GM12878 (cell line): ENCODE results near the gene EHD4. TPM values are rescaled to one million over a fixed set of nuclear protein-coding genes. Genes with fewer than 3 reads are reported as not detected.

Source experiments
- ATAC-seq: fragments of 200-7000 bp; cut with Tn5 transposase; 3 replicates; pipeline ENCODE4 v1.9.1; 2020; ENCODE audit warnings: mild to moderate bottlenecking, moderate library complexity
- BruUV-seq: library from RNA; stranded (reverse); fragments of 400-500 nt; replicated peaks from 2 replicates; lab custom pipeline; 2021; lab: Mats Ljungman, UMichigan
- CTCF ChIA-PET: fragments of 300-600 bp; sonication (Branson Sonifier 250); formaldehyde crosslinking; extraction: SDS; loops from one replicate; lab custom pipeline; 2021; ENCODE audit warnings: inconsistent platforms; lab: Yijun Ruan, JAX
- POLR2A ChIA-PET: fragments of 350-600 bp; formaldehyde crosslinking; extraction: SDS; loops from one replicate; lab custom pipeline; 2021; ENCODE audit warnings: inconsistent platforms; lab: Charles Lee
- RAD21 ChIA-PET: fragments of 300-600 bp; sonication (Branson Sonifier 250); formaldehyde crosslinking; loops from one replicate; lab custom pipeline; 2023; ENCODE audit warnings: antibody characterized with exemption; ENCODE audit not compliant: unreplicated experiment; lab: Charles Lee
- SMC1A ChIA-PET: fragments of 300-600 bp; sonication (Branson Sonifier 250); formaldehyde crosslinking; loops from one replicate; lab custom pipeline; 2023; ENCODE audit not compliant: unreplicated experiment, uncharacterized antibody; lab: Charles Lee
- DNase-seq: peaks from one replicate; pipeline ENCODE4 v3.0.0-alpha.2; 2011; ENCODE audit warnings: low read depth, low spot score
- FAIRE-seq: peaks from 3 replicates; lab custom pipeline; 2011; peaks lifted over from hg19 to GRCh38; lab: Jason Lieb, UNC
- H2AFZ ChIP-seq: 2 replicates; pipeline ENCODE4 v1.6.0; 2011; ENCODE audit warnings: low read depth, low read length, control low read depth; ENCODE audit not compliant: control insufficient read depth
- H3K27ac ChIP-seq: 2 replicates; pipeline ENCODE4 v1.5.1; 2011; ENCODE audit warnings: control low read depth; ENCODE audit not compliant: control insufficient read depth, insufficient read depth
- H3K27me3 ChIP-seq, 2 experiments: replicated peaks in 1 of 2; 2 replicates each; pipeline versions ENCODE4 v1.6.0 to v1.6.1; 2011; ENCODE audit warnings: low read length in 1 of 2; ENCODE audit not compliant: control insufficient read depth in 2 of 2, insufficient read depth in 2 of 2
- H3K36me3 ChIP-seq, 2 experiments: 2 replicates each; pipeline ENCODE4 v1.5.1; 2011; ENCODE audit warnings: low read length in 1 of 2; ENCODE audit not compliant: control insufficient read depth in 2 of 2, insufficient read depth in 2 of 2
- H3K4me1 ChIP-seq: 2 replicates; pipeline ENCODE4 v1.6.1; 2011; ENCODE audit warnings: mild to moderate bottlenecking, low read length, moderate library complexity, mixed read lengths; ENCODE audit not compliant: control insufficient read depth, insufficient read depth
- H3K4me2 ChIP-seq: 2 replicates; pipeline ENCODE4 v1.6.0; 2011; ENCODE audit warnings: control low read depth; ENCODE audit not compliant: control insufficient read depth, insufficient read depth
- H3K4me3 ChIP-seq: fragments of 200-600 bp; sonication (generic); 2 replicates; pipeline ENCODE4 v1.5.1; 2016
- H3K79me2 ChIP-seq: 2 replicates; pipeline ENCODE4 v1.6.0; 2011; ENCODE audit warnings: low read length; ENCODE audit not compliant: control insufficient read depth, insufficient read depth
- H3K9ac ChIP-seq: 2 replicates; pipeline ENCODE4 v1.8.0; 2011; ENCODE audit warnings: low read length, control low read depth, mixed read lengths; ENCODE audit not compliant: control insufficient read depth, insufficient read depth
- H3K9me3 ChIP-seq: replicated peaks from 3 replicates; pipeline ENCODE4 v1.5.1; 2011; ENCODE audit warnings: mild to moderate bottlenecking, low read length; ENCODE audit not compliant: control insufficient read depth, insufficient read depth
- H4K20me1 ChIP-seq: 2 replicates; pipeline ENCODE4 v1.6.0; 2011; ENCODE audit not compliant: control insufficient read depth, insufficient read depth
- CHD1 ChIP-seq: IDR thresholded peaks from 2 replicates; pipeline ENCODE4 v1.6.1; 2012; ENCODE audit warnings: low read depth, low read length, improper control_type of control experiment
- FOXM1 ChIP-seq: IDR thresholded peaks from 2 replicates; pipeline ENCODE4 v1.6.1; 2012; ENCODE audit warnings: low read depth, mild to moderate bottlenecking, inconsistent platforms, low read length, moderate library complexity
- KDM1A ChIP-seq: fragments of 200-600 bp; sonication (generic); IDR thresholded peaks from 2 replicates; pipeline ENCODE4 v1.6.1; 2016; ENCODE audit warnings: borderline replicate concordance
- NR2C1 ChIP-seq: fragments of 450-650 bp; IDR thresholded peaks from 2 replicates; pipeline ENCODE4 v1.6.1; 2017; ENCODE audit warnings: antibody characterized with exemption, mild to moderate bottlenecking, moderate library complexity
- ZNF622 ChIP-seq: fragments of 450-650 bp; IDR thresholded peaks from 2 replicates; pipeline ENCODE4 v1.6.1; 2017; ENCODE audit warnings: mild to moderate bottlenecking, inconsistent platforms
- ZSCAN29 ChIP-seq: fragments of 450-650 bp; IDR thresholded peaks from 2 replicates; pipeline ENCODE4 v1.6.1; 2017; ENCODE audit warnings: mild to moderate bottlenecking, moderate library complexity
- WGBS: methylation state at CpG from one replicate; pipeline ENCODE4 v1.1.6; 2016; ENCODE audit warnings: low lambda C conversion rate; ENCODE audit not compliant: insufficient replicate concordance, insufficient coverage; ENCODE audit errors: missing lambda C conversion rate; 5-methylcytosine and 5-hydroxymethylcytosine counted together
- in situ Hi-C: fragments of 300-500 bp; cut with MboI; formaldehyde crosslinking; loops from 9 replicates; pipeline ENCODE4 v1.14.3; 2018; ENCODE audit warnings: mixed read lengths
- intact Hi-C: fragments of 100-400 bp; cut with micrococcal nuclease; formaldehyde crosslinking; loops from one replicate; pipeline ENCODE4 v1.14.2; 2022; ENCODE audit not compliant: unreplicated experiment
- polyA plus RNA-seq, 11 experiments: library from polyadenylated mRNA; depleted of rRNA in 4 of 11; unstranded in 6 of 11; stranded (reverse) in 5 of 11; fragments of >200 nt; fragmentation: Nextera tagmentation in 4 of 11; fragmentation: Illumina TruSeq in 1 of 11; extraction: Ambion mirVana in 4 of 11; extraction: Trizol in 1 of 11; gene quantifications; 1 replicate in 1 of 11; 2 replicates in 10 of 11; pipeline versions ENCODE4 v1.2.1 to v1.2.3, GENCODE V29; 2011 to 2016; ENCODE audit warnings: inconsistent platforms in 2 of 11, missing spikeins in 2 of 11, low read depth in 1 of 11
- total RNA-seq, 4 experiments: library from RNA; depleted of rRNA in 3 of 4; stranded (reverse); fragments of >200 nt in 3 of 4; fragmentation: Illumina TruSeq in 1 of 4; extraction: Trizol in 1 of 4; gene quantifications; 2 replicates each; pipeline versions ENCODE4 v1.2.1 to v1.2.3, GENCODE V29; 2013 to 2021

EHD4 gene
- total and polyA plus RNA-seq, 10 of the 15 experiments (the other 5 are each of a cell fraction or from before 2014, with no cell fraction given): 4.2 to 62.9 (median 44.7) TPM

DNA sequence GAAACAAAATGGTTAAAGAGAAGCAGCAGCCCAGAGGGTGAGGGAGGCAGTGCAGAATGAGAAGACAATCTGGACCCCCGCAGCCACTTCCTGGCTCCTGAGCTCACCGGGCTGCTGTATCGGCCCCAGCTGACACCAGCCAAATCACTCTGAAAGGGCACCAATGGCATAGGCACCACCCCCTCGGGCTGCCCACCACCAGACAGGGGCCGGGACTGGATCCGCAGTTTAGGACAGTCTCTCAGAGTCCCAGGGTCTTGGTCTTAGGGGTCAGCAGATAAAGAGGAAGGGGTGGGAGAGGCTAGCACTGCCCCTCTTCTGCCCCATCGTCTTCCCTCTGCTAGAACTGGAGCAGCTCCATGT is 17.9 kb upstream of the EHD4 start:
- H3K79me2 ChIP-seq: no peaks in the 10 kb centered on the region
- H3K9me3 ChIP-seq: no peaks in the 10 kb centered on the region
- POLR2A ChIA-PET: interaction anchor here (1.0 to 1.2 kb wide), 2 partner anchors 67 to 94 kb away, joined by 3 read pairs; no protein-coding TSS in a partner anchor
- H3K4me3 ChIP-seq: no peak overlapping the region
- TF ChIP-seq FOXM1 (no peak), ZSCAN29 (no peak), KDM1A (no peak), CHD1 (no peak), NR2C1 (no peak), ZNF622 (no peak)
- TF ChIP-seq, all 136 proteins: peak for 0
- in situ Hi-C loops (loop anchor here (5.0 kb wide), 1 partner anchor 72 kb away; no protein-coding TSS in a partner anchor), intact Hi-C loops (no loop called here)
- 30% methylated on average over 7 of the region's 7 CpGs for WGBS
- SMC1A ChIA-PET: interaction anchor here (0.8 to 4.1 kb wide), 14 partner anchors 11 to 138 kb away, joined by 3 to 49 read pairs (median 4); no protein-coding TSS in a partner anchor
- H3K27me3 ChIP-seq: no peaks in the 10 kb centered on the region; a peak in 1 of 4 replicates
- RAD21 ChIA-PET: interaction anchor here (0.6 to 4.2 kb wide), 16 partner anchors 18 to 307 kb away, joined by 3 to 38 read pairs (median 4); partner anchors contain the start of genes EHD4 and MAPKBP1
- no peak overlapping the region for H3K4me2 ChIP-seq
- no peaks in the 10 kb centered on the region for H4K20me1 ChIP-seq
- CTCF ChIA-PET: interaction anchor here (0.7 to 11.8 kb wide), 25 partner anchors 9 to 238 kb away, joined by 3 to 137 read pairs (median 5); partner anchors contain the start of genes EHD4 and MAPKBP1
- H3K4me1 ChIP-seq: no peaks in the 10 kb centered on the region
- no TSS peak for BruUV-seq
- FAIRE-seq (no peak), ATAC-seq (no peak; the same call in 2 of the 3 replicates), DNase-seq (no peak)
- H3K9ac ChIP-seq: no peak overlapping the region
- no peak overlapping the region for H3K27ac ChIP-seq
- no peak overlapping the region for H2AFZ ChIP-seq
- H3K36me3 ChIP-seq: no peaks in the 10 kb centered on the region
